Measurements from ENCODE around the gene IQGAP2.

Gene IQGAP2

DNA sequence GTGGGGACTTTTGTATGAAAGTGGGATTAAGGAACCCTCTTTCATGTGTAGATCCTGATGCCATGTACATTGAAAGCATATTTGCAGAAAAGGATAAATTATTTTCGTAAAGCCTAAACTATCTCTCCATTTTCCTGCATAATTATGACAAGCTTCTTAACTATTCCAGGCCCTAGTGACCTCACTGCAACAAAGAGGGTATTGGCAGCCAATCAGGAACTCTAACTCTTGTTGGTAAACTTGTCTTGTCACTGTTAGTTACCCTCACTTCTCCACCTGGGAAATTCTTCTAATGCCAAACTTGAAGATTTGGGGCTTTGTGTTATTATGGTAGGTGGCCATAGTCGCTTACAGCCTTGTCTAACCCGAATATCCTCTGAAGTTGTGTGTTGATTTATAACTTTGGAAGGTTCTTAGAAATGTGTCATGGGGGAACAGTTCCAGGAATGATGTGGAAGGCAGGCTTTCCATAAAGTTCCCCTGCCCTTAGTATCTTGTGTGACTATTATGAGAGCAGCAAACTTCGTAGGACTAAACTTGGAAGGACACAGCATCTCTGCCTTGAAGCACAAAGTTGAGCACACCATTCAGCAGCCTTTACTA lies 52.5 kb downstream of the IQGAP2 start:
- no peak for ATAC-seq

DNA sequence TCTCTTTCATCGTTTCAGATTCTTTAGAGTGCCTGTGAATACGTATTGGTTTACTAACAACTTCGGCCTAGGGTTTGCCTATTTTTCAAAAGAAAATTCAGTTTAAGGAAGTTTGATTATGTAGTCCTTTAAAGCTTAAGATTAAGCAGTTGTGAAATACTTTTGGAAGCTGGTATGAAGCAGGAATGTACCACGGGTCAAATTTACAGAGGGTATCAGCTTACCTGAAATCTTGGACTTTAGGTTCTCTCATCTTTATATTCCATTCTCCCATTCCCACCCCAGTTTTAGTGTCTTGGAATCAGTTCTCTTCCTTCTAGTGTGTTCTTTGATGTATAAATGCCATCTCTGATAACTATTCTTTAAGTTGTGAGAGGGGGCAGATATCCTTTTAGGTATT lies 53.2 kb downstream of the IQGAP2 start:
- ATAC-seq, result no peak

DNA sequence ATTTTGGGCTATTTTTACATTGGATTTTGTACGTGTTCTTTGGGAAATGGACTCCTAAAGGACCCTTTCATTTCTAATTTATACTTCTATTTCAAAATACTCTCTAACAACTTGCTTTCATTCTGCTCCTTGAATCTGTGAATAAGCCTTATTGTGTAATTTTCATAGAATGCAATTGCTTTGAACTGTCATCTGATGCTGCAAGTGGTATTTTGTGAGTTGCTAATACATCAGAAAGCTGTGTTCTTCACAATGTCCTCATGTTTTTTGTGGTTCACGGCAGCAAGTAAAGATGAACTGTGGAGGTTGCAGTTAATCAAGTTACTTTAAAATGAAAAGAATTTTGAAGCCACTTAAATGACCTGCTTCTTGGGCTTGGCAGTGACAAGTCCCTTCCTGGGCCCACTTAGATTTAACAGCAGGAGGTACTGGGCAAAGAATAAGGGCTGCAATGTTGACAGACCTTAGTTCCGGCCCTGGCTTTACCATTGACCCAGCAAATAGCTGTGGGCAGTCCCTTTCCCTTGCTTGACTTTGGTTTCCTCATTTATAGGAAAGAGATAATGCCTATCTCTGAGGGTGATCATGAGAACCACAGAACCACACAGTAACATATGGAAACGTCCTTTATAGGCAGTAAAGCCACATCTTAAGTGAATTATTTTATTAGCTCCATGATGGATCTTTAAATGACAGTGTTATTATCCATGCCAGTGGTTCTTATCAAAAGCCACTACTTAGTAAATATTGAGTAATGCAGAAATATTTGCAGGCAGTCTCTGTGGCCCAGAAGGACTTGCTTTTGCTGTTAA lies 54.8 kb downstream of the IQGAP2 start:
- ATAC-seq, result peak in 1 of 2 donors; percentile 13

DNA sequence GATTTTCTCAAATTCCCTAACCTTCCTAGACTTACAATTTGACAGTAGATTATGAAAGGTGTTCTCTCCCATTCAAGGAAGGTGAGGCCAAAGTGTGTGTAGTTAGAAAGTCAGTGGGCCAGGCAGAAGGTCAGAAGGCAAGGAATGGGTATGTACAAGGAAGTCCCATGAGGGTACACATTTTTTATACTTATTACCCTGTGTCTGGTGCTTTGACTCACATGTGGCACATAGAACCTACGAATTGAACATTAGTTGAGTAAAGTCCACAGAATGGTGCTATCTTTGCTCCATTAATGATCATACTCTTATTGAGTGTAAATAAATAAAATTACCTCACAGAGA lies 55.4 kb downstream of the IQGAP2 start:
- ATAC-seq, result no peak

DNA sequence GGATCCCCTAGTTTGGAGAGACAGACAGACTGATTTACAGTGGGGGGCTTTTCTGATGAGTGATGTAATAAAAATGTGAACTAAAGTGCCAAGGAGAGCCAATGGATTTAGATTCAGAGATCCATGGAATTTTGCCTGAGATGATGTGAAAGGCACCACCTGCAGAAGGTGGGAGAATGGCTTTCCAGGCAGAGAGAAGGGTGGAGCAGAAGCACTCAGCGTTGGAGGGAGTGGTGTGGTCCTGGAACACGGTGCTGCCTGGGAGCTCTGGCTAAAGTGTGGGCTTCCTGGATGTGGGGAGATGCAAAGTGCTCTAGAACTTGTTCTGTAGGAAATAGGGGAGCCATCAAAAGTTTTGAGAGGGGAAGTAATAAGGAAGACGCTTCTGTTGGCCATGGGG lies 57.0 kb downstream of the IQGAP2 start:
- no peak for ATAC-seq

DNA sequence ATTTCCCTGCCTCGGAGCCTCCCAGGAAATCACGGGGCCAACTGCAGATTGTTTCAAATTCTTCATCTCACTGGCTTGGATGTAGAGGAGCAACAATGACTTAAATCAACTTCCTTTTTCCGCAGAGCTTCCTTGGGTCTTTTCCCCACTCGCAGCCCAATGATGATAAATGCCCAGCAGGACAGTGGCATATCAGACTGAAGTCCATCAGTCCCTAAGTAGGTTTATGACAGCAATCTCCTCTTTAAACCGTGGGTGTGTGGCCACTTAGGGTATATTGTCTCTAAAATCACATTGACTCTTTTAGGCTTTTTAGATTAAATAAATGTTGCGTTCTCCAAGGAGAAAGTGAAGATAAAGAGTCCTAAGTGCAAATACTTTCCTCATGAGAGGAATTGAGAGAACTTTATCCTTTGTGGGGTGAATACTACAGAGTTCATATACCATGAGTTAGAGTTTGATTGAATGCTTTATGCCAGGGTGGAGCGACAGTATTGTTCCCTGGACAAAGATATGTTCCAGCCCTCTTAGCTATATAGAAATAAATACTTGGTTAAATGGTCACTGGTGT lies 59.1 kb downstream of the IQGAP2 start:
- ATAC-seq, result no peak

DNA sequence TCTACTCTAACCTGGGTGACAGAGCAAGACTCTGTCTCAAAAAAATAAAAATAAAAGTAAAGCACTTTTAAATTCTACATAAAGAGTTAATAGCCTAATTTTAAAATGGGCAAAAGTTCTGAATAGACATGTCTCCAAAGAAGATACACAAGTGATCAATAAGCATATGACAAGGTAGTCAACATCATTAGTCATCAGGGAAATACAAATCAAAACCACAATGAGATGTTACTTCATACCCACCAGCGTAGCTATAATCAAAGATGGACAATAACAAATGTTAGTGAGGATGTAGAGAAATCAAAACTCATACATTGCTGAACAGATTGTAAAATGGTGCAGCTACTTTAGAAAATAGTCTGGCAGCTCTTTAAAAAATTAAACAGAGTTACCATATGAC lies 64.1 kb downstream of the IQGAP2 start:
- ATAC-seq, result peak; percentile 51 to 62

DNA sequence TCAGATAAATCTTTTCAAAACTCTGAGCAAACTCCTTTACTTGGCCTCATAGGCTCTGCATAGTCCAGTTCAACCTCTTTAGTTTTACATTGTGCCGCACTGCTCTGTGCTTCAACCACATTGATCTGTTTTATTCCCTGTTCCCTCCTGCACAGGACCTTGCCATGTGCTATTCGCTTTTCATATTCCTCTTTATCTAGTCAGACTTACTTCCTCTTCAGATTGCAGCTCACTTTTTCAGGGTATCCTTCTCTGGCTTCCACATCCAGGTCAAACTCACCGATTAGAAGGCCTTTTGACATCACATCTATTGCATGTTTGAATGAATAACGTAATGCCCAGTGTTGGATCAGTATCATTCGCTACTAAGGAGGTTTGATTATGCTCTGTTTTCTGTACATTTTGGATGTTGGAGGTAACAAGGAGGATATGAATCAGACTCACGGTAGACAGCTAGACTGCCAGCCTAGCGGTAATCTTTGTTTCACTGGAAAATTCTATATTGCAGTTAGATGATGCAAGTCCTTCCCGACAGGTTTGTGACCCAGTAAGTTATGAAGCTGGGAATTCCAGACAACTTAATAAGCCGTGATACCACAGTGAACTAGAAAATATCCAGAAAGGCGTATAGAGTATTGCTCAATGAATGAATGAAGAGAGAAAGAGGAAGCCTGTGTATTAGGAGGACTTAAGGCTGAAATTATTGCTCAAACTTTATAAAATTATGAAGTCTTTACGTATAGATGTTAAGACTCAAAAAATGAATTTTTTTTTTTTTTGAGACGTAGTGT lies 65.7 kb downstream of the IQGAP2 start:
- ATAC-seq, result no peak

DNA sequence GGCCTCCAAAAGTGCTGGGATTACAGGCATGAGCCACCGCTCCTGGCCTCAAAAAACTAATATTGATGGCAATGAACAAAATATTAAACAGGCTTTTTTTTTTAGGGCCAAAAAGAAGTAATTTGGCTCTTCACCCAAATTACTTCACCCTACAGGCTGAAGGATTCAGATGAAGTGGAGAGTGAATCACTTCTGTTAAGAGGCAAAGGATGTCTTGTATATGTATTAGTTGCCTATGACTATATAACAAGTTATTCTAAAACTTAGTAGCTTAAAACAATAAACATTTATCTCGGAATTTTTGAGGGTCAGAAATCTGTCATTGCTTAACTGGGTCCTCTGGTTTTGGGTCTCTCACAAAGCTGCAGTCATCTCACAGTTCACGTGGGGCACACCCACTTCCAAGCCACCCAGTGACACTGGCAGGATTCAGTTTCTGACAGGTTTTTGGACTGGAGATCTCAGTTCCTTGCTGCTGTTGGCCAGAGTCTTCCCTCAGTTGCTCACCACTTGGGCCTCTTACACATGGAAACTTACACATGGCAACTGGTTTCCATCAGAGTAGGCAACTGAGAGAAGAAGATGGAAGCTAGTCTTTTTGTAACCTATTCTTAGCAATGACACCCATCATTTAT lies 66.7 kb downstream of the IQGAP2 start:
- no peak for ATAC-seq

DNA sequence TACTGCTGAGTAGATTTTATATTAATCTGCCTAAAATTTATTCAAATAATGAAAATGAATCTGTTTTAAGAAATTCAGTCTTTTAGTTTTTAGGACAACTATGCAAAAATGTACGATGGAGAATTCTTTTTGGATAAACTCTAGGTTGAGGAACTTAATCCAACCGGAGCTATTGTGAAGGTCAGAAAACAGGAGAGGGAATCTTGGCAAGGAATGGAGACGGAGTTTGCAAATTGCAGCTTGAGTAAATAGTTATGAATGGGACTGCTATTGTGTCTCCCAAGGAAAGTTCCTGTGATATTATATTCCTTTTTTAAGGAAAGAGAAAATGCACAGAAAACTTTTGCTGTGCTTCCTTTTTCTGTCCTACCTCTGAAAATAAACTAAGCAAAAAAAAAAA lies 67.9 kb downstream of the IQGAP2 start:
- no peak for ATAC-seq

DNA sequence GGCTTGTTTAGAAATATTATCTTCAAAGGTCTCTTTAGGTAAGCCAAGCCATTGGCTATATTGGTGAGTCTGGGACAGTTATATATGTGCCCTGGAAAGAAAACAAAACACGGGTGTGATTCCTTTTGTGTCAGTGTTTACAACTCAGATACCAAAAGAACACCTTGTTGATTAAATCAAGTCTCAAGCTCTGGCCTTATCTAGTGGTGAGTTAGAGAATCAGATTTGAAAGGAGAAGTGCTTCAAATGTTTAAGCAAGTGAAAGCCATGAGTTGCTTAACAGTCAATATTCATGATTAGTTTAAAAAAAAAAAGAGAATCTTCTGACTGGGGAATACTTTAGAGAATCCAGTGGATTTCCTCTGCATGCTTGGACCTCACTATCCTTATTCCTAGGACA lies 68.3 kb downstream of the IQGAP2 start:
- ATAC-seq, result no peak

DNA sequence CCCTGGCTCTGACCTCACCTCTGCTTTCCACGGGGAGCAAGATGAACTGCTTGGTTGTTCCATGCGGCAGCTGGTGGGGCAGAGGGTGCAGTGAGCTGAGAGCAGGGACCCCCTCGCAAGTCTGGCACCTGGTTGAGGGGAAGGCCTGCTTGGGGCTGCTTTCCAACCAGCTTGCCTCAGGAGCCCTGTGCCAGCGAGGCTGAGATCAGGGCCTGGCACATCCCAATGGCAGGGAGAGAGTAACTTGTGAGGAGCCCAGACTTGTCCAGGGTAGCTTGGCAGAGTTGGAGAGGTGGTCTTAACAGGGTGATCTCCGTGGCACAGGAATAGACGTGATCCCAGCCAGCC lies 68.9 kb downstream of the IQGAP2 start:
- no peak for ATAC-seq

DNA sequence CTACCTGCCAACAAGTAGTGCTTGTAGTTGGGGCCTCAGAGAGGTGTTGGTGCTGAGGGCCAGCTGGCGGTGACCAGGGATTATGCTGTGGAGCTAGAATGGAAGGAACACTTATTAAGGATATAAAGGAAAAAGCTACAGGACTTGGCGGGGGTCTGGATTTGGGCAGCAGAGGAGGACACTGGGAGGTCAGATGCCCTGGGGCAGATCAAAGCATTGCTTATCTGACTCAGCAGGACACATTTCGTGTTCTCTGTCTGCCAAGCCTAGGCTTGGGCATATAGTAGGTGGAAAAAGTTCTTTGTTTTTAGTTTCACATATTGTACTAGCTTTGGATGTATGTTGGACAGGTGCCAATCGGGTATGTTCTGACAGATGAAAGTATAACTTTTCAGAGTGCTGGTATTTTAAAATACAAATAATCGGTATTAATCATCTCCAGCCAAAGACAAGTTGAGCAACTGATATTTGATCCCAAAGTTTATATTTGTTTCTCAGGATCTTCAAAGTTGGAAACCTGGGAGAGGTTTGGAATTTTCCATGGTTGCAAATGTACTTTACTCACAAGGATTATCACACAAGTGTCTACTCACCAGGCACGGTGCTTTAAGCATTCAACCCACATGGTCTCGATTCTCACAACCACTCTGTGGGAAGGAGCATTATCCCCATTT lies 69.4 kb downstream of the IQGAP2 start:
- peak in 1 of 2 donors; percentile 20 for ATAC-seq

DNA sequence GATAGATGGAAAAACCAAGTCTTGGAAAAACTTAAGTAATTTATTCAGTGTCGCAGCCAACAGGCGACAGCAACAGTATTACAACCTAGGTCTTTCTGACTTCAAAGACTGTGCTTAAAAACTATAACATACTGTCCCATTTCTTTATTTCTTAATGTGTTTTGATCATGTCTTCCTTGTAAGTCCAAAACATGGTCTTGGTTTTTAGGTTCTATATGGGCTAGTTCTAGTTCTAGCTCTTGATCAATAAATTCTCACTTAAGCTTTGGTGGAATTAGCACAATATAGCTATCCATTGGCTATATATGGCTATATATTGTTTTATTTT lies 69.9 kb downstream of the IQGAP2 start:
- ATAC-seq, result no peak

DNA sequence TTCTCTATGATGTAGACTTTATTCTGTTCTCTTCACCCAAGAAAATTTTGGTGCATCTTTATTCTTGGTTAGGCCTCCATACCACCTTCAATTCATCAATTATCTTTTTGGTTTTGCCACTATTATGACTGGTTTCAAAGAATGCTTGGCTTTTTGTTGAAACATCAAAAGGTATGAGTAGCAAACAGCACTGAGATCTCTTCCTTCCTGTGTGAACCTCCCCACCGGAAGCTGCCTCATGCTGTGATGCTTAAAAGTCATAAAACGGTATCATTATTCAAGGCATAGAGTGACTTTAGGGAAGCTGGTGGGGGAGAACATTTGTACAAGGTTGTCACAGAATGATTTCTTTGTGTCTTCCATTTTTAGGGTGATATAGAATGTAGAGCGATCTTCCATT lies 70.6 kb downstream of the IQGAP2 start:
- ATAC-seq, result peak; percentile 73 to 78

DNA sequence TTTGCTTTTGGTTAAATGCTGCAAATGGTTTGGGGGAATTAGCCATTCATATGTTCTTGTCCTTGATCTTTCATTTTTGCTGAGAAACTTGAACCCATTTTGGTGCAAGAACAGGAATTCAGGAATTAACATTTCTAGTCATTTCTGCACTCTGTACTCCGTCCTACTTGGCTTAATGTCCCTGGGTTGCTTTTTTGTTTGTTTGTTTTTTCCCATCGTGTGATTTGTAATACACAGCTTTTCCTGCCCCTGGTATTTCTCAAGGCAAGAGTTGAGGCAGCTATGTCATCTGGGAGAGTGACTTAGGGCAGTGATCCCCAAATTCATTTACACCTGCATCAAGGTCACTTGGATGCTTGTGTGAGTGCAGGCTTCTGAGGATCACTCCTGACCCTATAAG lies 71.3 kb downstream of the IQGAP2 start:
- ATAC-seq, result no peak

DNA sequence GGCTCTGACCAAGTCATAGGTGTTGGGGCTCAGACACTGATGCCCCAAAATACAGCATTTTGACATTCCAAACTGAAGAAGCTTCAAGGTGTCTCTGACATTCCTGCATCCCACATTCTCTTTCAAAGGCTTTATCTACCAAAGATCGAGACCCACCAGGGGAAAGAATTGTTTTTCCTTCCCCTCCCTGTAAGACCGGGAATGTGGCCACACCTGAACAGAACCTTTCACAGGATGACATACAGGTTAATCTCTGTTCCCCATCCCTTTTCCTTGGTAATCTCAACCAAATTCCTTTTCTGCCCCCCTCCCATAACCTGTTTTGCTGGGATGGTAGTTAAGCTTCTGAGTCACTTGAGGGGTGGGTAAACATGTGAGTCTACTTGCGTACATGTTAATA lies 72.3 kb downstream of the IQGAP2 start:
- ATAC-seq, result no peak

DNA sequence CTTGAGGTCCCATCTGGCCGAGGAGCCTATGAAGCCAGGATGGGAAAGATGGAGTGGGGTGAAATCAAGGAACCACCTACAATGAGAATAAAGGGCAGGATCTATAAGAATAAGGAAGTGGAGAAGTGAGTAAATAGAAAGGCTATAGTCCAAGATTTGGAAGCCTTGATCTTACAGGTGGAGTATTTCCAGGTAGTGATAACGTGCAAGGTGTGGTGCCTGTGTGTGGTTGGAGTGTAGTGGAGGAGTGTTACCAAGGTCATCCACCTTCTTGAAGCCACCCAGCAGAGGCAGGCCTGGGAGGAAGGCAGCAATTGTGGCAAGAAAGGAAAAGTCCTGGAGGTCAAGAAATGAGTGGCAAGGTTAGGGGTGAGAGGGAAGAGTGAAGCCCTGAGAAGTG lies 72.9 kb downstream of the IQGAP2 start:
- no peak for ATAC-seq

DNA sequence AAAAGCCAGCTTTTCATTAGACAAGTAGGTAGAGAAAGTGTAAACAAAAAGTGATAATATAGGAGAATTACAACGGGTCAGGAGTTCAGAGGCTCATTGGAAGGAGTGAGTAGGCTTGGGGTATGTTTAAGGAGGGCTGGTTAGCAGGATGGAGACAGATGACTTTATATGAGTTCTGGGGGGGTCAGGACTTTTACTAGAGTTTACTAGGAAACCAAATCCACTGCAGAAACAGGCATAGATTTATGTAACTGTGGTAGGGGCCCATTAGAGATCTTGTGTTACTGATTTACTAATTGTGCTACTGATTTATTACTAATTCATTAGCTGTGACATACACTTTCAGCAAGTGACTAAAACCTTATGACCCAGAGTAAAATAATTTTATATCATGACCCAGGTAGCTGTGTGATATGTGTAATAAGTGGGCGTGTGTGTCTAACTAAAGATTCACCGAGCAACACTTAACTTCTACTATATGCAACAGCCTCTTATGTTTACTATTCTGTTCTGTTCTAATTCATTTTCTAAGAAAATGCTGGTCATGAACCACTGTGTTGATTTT lies 73.5 kb downstream of the IQGAP2 start:
- peak; percentile 60 to 69 for ATAC-seq

DNA sequence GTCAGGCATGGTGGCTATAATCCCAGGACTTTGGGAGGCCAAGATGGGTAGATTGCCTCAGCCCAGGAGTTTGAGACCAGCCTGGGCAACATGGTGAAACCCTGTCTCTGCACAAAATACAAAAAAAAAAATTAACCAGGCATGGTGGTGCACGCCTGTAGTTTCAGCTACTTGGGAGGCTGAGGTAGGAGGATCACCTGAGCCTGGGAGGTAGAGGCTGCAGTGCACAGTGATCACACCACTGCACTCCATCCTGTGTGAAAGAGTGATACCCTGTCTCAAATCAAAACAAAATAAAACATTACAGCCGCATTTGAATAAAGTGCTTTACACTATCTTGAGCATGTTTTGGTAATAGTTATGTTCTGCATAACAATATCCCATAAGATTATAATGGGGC lies 74.0 kb downstream of the IQGAP2 start:
- ATAC-seq, result no peak

DNA sequence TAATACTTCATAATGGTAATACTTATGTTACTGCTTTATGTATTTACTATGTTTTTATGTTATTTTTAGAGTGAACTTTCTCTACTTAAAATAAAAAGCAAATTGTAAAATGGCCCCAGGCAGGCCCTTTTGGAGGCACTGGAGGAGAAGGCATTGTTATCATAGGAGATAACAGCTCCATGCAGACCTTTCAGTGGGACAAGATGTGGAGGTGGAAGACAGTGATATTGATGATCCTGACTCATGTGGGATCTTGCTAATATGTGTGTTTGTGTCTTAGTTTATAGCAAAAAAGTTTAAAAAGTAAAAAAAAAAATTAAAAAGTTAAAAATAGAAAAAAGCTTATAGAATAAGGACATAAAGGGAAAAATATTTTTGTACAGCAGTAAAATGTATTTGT lies 74.5 kb downstream of the IQGAP2 start:
- ATAC-seq, result no peak

DNA sequence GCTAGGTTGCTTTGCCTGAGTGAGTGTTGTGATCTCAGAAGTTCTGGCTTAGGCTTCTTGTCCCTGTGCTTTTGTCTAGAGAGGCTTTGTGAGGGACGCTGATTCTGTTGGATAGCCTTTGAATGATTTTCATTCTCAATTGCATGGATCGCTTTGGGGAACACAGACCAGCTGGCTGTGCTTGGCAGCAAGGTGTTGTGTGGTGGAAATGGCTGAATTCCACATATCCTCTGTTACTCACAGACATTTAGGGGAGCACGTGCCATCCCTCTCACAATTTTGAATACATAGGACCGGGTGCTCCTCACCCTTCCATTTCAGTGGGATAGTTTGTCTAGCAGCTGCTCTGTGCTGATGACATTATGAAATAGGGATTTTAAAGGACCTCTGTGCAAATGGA lies 76.2 kb downstream of the IQGAP2 start:
- no peak for ATAC-seq
